Vagina (tissue), 2 donors: ENCODE measurements around the gene CD6.

Source experiments
- POLR2A ChIP-seq, 2 donors: fragments of 450-650 bp; IDR thresholded peaks; one replicate each; pipeline ENCODE4 v1.6.1; 2017; ENCODE audit warnings: antibody characterized with exemption in 2 of 2, mild to moderate bottlenecking in 2 of 2, moderate library complexity in 2 of 2
- POLR2AphosphoS5 ChIP-seq, 2 donors: sonication (generic); formaldehyde crosslinking; IDR thresholded peaks; one replicate each; pipeline ENCODE4 v1.9.0; 2017; ENCODE audit warnings: antibody characterized with exemption in 2 of 2, mild to moderate bottlenecking in 2 of 2, low read depth in 1 of 2; ENCODE audit not compliant: insufficient read depth in 1 of 2
- TF ChIP-seq, protein P1 (sequence below), 3 experiments: fragments of 450-650 bp in 2 of 3; fragments of 200-600 bp in 1 of 3; sonication (generic) in 1 of 3; IDR thresholded peaks; one replicate each; pipeline ENCODE4 v1.5.1; 2017 to 2019; ENCODE audit warnings: antibody characterized with exemption in 3 of 3, mild to moderate bottlenecking in 2 of 3, moderate library complexity in 2 of 3

GRCh38 chr11:61046833-61047232 is 75.4 kb downstream of the CD6 start:
- TF ChIP-seq POLR2A (IDR thresholded peaks at IDR 0.05) (no peak), POLR2AphosphoS5 (IDR thresholded peaks at IDR 0.05; ENCODE audit: insufficient read depth in 1 of 2, low read depth in 1 of 2) (no peak)
- TF ChIP-seq, protein P1, sequence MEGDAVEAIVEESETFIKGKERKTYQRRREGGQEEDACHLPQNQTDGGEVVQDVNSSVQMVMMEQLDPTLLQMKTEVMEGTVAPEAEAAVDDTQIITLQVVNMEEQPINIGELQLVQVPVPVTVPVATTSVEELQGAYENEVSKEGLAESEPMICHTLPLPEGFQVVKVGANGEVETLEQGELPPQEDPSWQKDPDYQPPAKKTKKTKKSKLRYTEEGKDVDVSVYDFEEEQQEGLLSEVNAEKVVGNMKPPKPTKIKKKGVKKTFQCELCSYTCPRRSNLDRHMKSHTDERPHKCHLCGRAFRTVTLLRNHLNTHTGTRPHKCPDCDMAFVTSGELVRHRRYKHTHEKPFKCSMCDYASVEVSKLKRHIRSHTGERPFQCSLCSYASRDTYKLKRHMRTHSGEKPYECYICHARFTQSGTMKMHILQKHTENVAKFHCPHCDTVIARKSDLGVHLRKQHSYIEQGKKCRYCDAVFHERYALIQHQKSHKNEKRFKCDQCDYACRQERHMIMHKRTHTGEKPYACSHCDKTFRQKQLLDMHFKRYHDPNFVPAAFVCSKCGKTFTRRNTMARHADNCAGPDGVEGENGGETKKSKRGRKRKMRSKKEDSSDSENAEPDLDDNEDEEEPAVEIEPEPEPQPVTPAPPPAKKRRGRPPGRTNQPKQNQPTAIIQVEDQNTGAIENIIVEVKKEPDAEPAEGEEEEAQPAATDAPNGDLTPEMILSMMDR (IDR thresholded peaks at IDR 0.05), result no peak
